Amygdala (tissue), 56 donors: Measurements from ENCODE around the gene NAALAD2.
"Not testable (repeated sequence)": the region's sequence is repeated elsewhere in the genome, so short reads cannot be mapped to it uniquely, and the experiment has no call there.

Experiments
- DNase-seq, 56 donors: peaks; one replicate each; lab custom pipeline; 2025; lab: John Stamatoyannopoulos, UW

NAALAD2 gene

GRCh38 chr11:90239967-90240636, 105.6 kb downstream of the NAALAD2 start:
- not testable (repeated sequence) for DNase-seq

DNA sequence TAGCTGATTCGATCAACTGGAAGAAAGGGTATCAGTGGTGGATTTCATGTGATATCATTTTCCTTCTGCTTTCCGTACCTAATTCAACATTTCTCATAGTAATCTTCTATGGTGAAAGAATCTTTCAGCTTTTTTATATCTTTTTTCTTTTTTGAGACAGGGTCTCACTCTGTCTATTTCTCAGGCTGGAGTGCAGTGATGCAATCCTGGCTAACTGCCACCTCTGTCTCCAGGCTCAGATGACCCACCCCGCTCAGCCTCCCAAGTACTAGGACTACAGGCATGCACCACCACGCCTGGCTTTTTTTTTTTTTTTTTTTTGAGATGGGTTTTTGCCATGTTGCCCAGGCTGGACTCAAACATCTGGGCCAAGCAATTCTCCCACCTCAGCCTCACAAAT, 107.0 kb downstream of the NAALAD2 start:
- DNase-seq = no peak
